Mucosa of rectum (tissue), 2 donors: ENCODE measurements around the gene TNNI3K.

Experiments used
- H3K27ac ChIP-seq, 2 donors: one replicate each; pipeline ENCODE4 v1.7.0; 2013; ENCODE audit warnings: inconsistent platforms in 2 of 2, low read depth in 2 of 2, low read length in 2 of 2
- H3K27me3 ChIP-seq, 2 donors: one replicate each; pipeline ENCODE4 v1.7.0; 2013; ENCODE audit warnings: low read length in 2 of 2; ENCODE audit not compliant: control insufficient read depth in 2 of 2, insufficient read depth in 2 of 2
- H3K36me3 ChIP-seq, 2 donors: one replicate each; pipeline ENCODE4 v1.7.0; 2013; ENCODE audit warnings: low read length in 2 of 2; ENCODE audit not compliant: control insufficient read depth in 2 of 2, insufficient read depth in 2 of 2
- H3K4me1 ChIP-seq, 2 donors: one replicate each; pipeline ENCODE4 v1.7.0; 2013; ENCODE audit warnings: low read length in 2 of 2, mild to moderate bottlenecking in 1 of 2; ENCODE audit not compliant: control insufficient read depth in 2 of 2, insufficient read depth in 2 of 2
- H3K4me3 ChIP-seq, 2 donors: one replicate each; pipeline ENCODE4 v1.7.0; 2013; ENCODE audit warnings: low read length in 2 of 2
- H3K9ac ChIP-seq, 2 donors: one replicate each; pipeline ENCODE4 v1.7.0; 2013; ENCODE audit warnings: low read length in 2 of 2, low read depth in 1 of 2, mild to moderate bottlenecking in 1 of 2
- H3K9me3 ChIP-seq, 2 donors: one replicate each; pipeline ENCODE4 v1.7.0; 2013; ENCODE audit warnings: low read length in 2 of 2; ENCODE audit not compliant: control insufficient read depth in 2 of 2
- donor health status: healthy.
- donor health status: Normal muscosa, but diverticular disease.

TNNI3K gene

GRCh38 chr1:74341702-74342339 lies 106.6 kb downstream of the TNNI3K start:
- no peak overlapping the region for H3K27ac ChIP-seq

DNA sequence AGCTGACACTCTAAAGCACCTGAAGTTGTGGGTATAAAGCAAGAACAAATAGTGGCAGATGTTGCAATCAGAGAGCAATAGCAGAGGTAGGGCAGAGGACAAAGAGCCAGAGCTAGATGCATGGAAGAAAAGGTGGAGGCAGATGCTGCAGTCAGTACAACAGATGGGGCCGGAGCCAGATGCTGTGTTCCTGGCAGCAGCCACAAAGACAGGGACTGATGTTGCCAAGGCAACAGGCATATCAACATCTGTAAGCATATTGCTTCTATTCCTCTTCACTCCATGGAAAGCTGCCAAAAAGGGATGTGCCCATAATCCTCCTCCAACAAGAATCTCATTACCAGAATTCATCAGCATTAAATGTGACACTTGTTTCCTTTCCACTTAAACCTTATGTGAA lies 108.0 kb downstream of the TNNI3K start:
- H3K4me1 ChIP-seq = no peaks in the 10 kb centered on the region
- H3K27ac ChIP-seq = no peak overlapping the region
- H3K9me3 ChIP-seq = no peaks in the 10 kb centered on the region
- H3K36me3 ChIP-seq = no peaks in the 10 kb centered on the region
- no peak overlapping the region for H3K9ac ChIP-seq
- no peak overlapping the region for H3K4me3 ChIP-seq
- no peaks in the 10 kb centered on the region for H3K27me3 ChIP-seq

More at GRCh38 chr1:74341702-74342339, 106.6 kb downstream of the TNNI3K start:
- Histone ChIP-seq H3K9ac (no peak overlapping the region), H3K9me3 (no peaks in the 10 kb centered on the region), H3K4me3 (no peak overlapping the region), H3K36me3 (no peaks in the 10 kb centered on the region), H3K4me1 (no peaks in the 10 kb centered on the region), H3K27me3 (no peaks in the 10 kb centered on the region)

- H3K9me3 ChIP-seq = no peaks in the 10 kb centered on the region
- H3K9ac ChIP-seq = no peak overlapping the region
- no peak overlapping the region for H3K4me3 ChIP-seq
- H3K36me3 ChIP-seq = no peaks in the 10 kb centered on the region
- H3K27ac ChIP-seq = no peak overlapping the region
- H3K27me3 ChIP-seq = no peaks in the 10 kb centered on the region
- H3K4me1 ChIP-seq = no peaks in the 10 kb centered on the region
Measured at GRCh38 chr1:74344387-74344786, 109.2 kb downstream of the TNNI3K start.

- H3K36me3 ChIP-seq = no peaks in the 10 kb centered on the region
- no peak overlapping the region for H3K27ac ChIP-seq
- no peak overlapping the region for H3K9ac ChIP-seq
- H3K4me3 ChIP-seq = no peak overlapping the region
- no peaks in the 10 kb centered on the region for H3K27me3 ChIP-seq
- no peaks in the 10 kb centered on the region for H3K4me1 ChIP-seq
- no peaks in the 10 kb centered on the region for H3K9me3 ChIP-seq
Measured at GRCh38 chr1:74356493-74356892, 121.3 kb downstream of the TNNI3K start.

- Histone ChIP-seq H3K9me3 (no peaks in the 10 kb centered on the region), H3K9ac (no peak overlapping the region), H3K27me3 (no peaks in the 10 kb centered on the region), H3K4me3 (no peak overlapping the region), H3K36me3 (no peaks in the 10 kb centered on the region), H3K27ac (no peak overlapping the region), H3K4me1 (no peaks in the 10 kb centered on the region)
Measured at GRCh38 chr1:74357150-74357549, 122.0 kb downstream of the TNNI3K start.

GRCh38 chr1:74357756-74358155 lies 122.6 kb downstream of the TNNI3K start:
- Histone ChIP-seq H3K4me3 (no peak overlapping the region), H3K27me3 (no peaks in the 10 kb centered on the region), H3K9ac (no peak overlapping the region), H3K27ac (no peak overlapping the region), H3K9me3 (no peaks in the 10 kb centered on the region), H3K4me1 (no peaks in the 10 kb centered on the region), H3K36me3 (no peaks in the 10 kb centered on the region)

- no peaks in the 10 kb centered on the region for H3K9me3 ChIP-seq
- no peak overlapping the region for H3K9ac ChIP-seq
- H3K27ac ChIP-seq = no peak overlapping the region
- no peaks in the 10 kb centered on the region for H3K4me1 ChIP-seq
- H3K27me3 ChIP-seq = no peaks in the 10 kb centered on the region
- H3K36me3 ChIP-seq = no peaks in the 10 kb centered on the region
- H3K4me3 ChIP-seq = no peak overlapping the region
Measured at GRCh38 chr1:74362691-74363090, 127.5 kb downstream of the TNNI3K start.

- Histone ChIP-seq H3K9ac (no peak overlapping the region), H3K9me3 (no peaks in the 10 kb centered on the region), H3K27ac (no peak overlapping the region), H3K27me3 (no peaks in the 10 kb centered on the region), H3K4me3 (no peak overlapping the region), H3K4me1 (no peaks in the 10 kb centered on the region), H3K36me3 (no peaks in the 10 kb centered on the region)
Measured at GRCh38 chr1:74363220-74363619, 128.0 kb downstream of the TNNI3K start.

- H3K9me3 ChIP-seq = no peaks in the 10 kb centered on the region
- H3K36me3 ChIP-seq = no peaks in the 10 kb centered on the region
- no peaks in the 10 kb centered on the region for H3K4me1 ChIP-seq
- H3K27me3 ChIP-seq = no peaks in the 10 kb centered on the region
- H3K9ac ChIP-seq = no peak overlapping the region
- H3K4me3 ChIP-seq = no peak overlapping the region
- no peak overlapping the region for H3K27ac ChIP-seq
Measured at GRCh38 chr1:74367175-74367813, 132.1 kb downstream of the TNNI3K start.

GRCh38 chr1:74368335-74368734 lies 133.1 kb downstream of the TNNI3K start:
- no peaks in the 10 kb centered on the region for H3K4me1 ChIP-seq
- no peak overlapping the region for H3K9ac ChIP-seq
- no peaks in the 10 kb centered on the region for H3K36me3 ChIP-seq
- H3K4me3 ChIP-seq = no peak overlapping the region
- H3K9me3 ChIP-seq = no peaks in the 10 kb centered on the region
- H3K27ac ChIP-seq = no peak overlapping the region
- H3K27me3 ChIP-seq = no peaks in the 10 kb centered on the region
